Sigmoid colon (tissue), 7 donors: Measurements from ENCODE around the gene ZFAND2B. TPM values are rescaled to one million over a fixed set of nuclear protein-coding genes. Genes with fewer than 3 reads are reported as not detected.

Source experiments
- DNase-seq: peaks from one replicate; pipeline ENCODE4 v3.0.0-alpha.2; 2019
- H3K27ac ChIP-seq, 4 donors: fragments of 200-600 bp; sonication (generic); one replicate each; pipeline ENCODE4 v1.5.1; 2016 to 2019; ENCODE audit warnings: mild to moderate bottlenecking in 1 of 4
- H3K27me3 ChIP-seq, 3 donors: fragments of 200-600 bp; sonication (generic); one replicate each; pipeline ENCODE4 v1.5.1; 2019; ENCODE audit warnings: mild to moderate bottlenecking in 1 of 3
- H3K36me3 ChIP-seq, 4 donors: fragments of 200-600 bp; sonication (generic); one replicate each; pipeline ENCODE4 v1.5.1; 2016 to 2019
- H3K4me1 ChIP-seq, 4 donors: fragments of 200-600 bp; sonication (generic); one replicate each; pipeline ENCODE4 v1.5.1; 2017 to 2019
- H3K4me3 ChIP-seq, 4 donors: fragments of 200-600 bp; sonication (generic); one replicate each; pipeline ENCODE4 v1.5.1; 2017 to 2019; ENCODE audit warnings: mild to moderate bottlenecking in 2 of 4, moderate library complexity in 1 of 4
- H3K9me3 ChIP-seq, 4 donors: fragments of 200-600 bp in 3 of 4; sonication (generic) in 3 of 4; one replicate each; pipeline versions ENCODE4 v1.5.1 to v1.6.1; 2013 to 2019
- CTCF ChIP-seq, 4 experiments: fragments of 450-650 bp in 3 of 4; fragments of 200-600 bp in 1 of 4; IDR thresholded peaks; one replicate each; pipeline ENCODE4 v1.5.1; 2016 to 2019; ENCODE audit warnings: antibody characterized with exemption in 4 of 4, mild to moderate bottlenecking in 3 of 4, moderate library complexity in 2 of 4
- EP300 ChIP-seq, 4 donors: sonication (generic); formaldehyde crosslinking; IDR thresholded peaks; one replicate each; pipeline ENCODE4 v1.6.1; 2017; ENCODE audit warnings: antibody characterized with exemption in 4 of 4
- POLR2A ChIP-seq, 2 donors: fragments of 450-650 bp; IDR thresholded peaks; one replicate each; pipeline ENCODE4 v1.6.1; 2016; ENCODE audit warnings: antibody characterized with exemption in 2 of 2, mild to moderate bottlenecking in 2 of 2, moderate library complexity in 2 of 2
- POLR2AphosphoS5 ChIP-seq, 4 donors: sonication (generic); formaldehyde crosslinking; IDR thresholded peaks; one replicate each; pipeline ENCODE4 v1.6.1; 2017; ENCODE audit warnings: antibody characterized with exemption in 4 of 4
- WGBS, 2 donors: extraction: QIAGEN DNeasy Blood & Tissue Kit; methylation state at CpG; one replicate each; pipeline ENCODE4 v1.1.7; 2013; 5-methylcytosine and 5-hydroxymethylcytosine counted together
- intact Hi-C: fragments of 100-400 bp; cut with DNase I; formaldehyde crosslinking; loops from one replicate; pipeline ENCODE4 v1.15.1; 2023
- polyA plus RNA-seq, 3 donors: library from polyadenylated mRNA; stranded (reverse); fragments of 200-250 nt; gene quantifications; one replicate each; pipeline ENCODE4 v1.2.3, GENCODE V29; 2013
- total RNA-seq, 4 donors: library from RNA; depleted of rRNA; stranded (reverse); fragments of >200 nt; gene quantifications; one replicate each; pipeline ENCODE4 v1.1.0, GENCODE V29; 2016
- donor health status: healthy with polysubstance abuse.
- donor health status: Bipolar disorder and iron deficiency.
- donor health status: healthy.

ZFAND2B gene
- total and polyA plus RNA-seq, 7 donors = 26.9 to 103 (median 52.4) TPM

- WGBS, 2 donors = 42 to 52% methylated on average over 7 of the region's 7 CpGs
- no peaks in the 10 kb centered on the region for H3K27me3 ChIP-seq
- H3K4me1 ChIP-seq = peaks cover 0 to 35% (median 31%) of the 10 kb centered on the region in 4 donors
- DNase-seq = no peak
- intact Hi-C loops = loop anchor here (10.0 kb wide), 1 partner anchor 157 kb away; the partner anchor contains the start of gene DNPEP
- TF ChIP-seq CTCF (IDR thresholded peaks at IDR 0.05) = no peak
- no peak for TF ChIP-seq POLR2A (IDR thresholded peaks at IDR 0.05)
- no peak for TF ChIP-seq EP300 (IDR thresholded peaks at IDR 0.05)
- TF ChIP-seq POLR2AphosphoS5 (IDR thresholded peaks at IDR 0.05) = no peak
- H3K27ac ChIP-seq = peak overlapping the region; percentile 89 to 94 (median 94)
- no peaks in the 10 kb centered on the region for H3K9me3 ChIP-seq
- H3K36me3 ChIP-seq = peaks cover 36 to 53% (median 41%) of the 10 kb centered on the region in 4 donors
- peak overlapping the region; percentile 57 to 79 (median 68) for H3K4me3 ChIP-seq
Measured at GRCh38 chr2:219228041-219228910, 21.7 kb downstream of the ZFAND2B start.

GRCh38 chr2:219228911-219229304 is 22.3 kb downstream of the ZFAND2B start:
- Histone ChIP-seq H3K9me3 (no peaks in the 10 kb centered on the region), H3K4me3 (peak overlapping the region; percentile 57 to 79 (median 68)), H3K36me3 (peaks cover 36 to 53% (median 41%) of the 10 kb centered on the region in 4 donors), H3K4me1 (peaks cover 0 to 35% (median 31%) of the 10 kb centered on the region in 4 donors), H3K27ac (peak overlapping the region; percentile 89 to 94 (median 94)), H3K27me3 (no peaks in the 10 kb centered on the region)
- WGBS, 2 donors = 0 to 2% methylated on average over 19 of the region's 19 CpGs
- intact Hi-C loops = loop anchor here (1.0 to 10.0 kb wide), 3 partner anchors 10 to 156 kb away; partner anchors contain the start of genes DNPEP and RETREG2
- DNase-seq = peak; percentile 78
- TF ChIP-seq EP300 (IDR thresholded peaks at IDR 0.05) = no peak
- no peak for TF ChIP-seq POLR2A (IDR thresholded peaks at IDR 0.05)
- no peak for TF ChIP-seq POLR2AphosphoS5 (IDR thresholded peaks at IDR 0.05)
- no peak for TF ChIP-seq CTCF (IDR thresholded peaks at IDR 0.05)

GRCh38 chr2:219229305-219230058 is 22.9 kb downstream of the ZFAND2B start, which contains the start of the genes ANKZF1 and ATG9A:
Gene ANKZF1, plus strand, starts transcription at chr2:219229806. Its CDS starts 452 bp downstream, at chr2:219230258.
Gene ATG9A, minus strand, starts transcription at chr2:219229636. Its CDS starts 1,612 bp downstream, at chr2:219228024.
- Histone ChIP-seq H3K9me3 (no peaks in the 10 kb centered on the region), H3K4me1 (peaks cover 0 to 35% (median 31%) of the 10 kb centered on the region in 4 donors), H3K36me3 (peaks cover 35 to 53% (median 41%) of the 10 kb centered on the region in 4 donors), H3K4me3 (peak within 1 kb of the TSS; percentile 57 to 79 (median 68)), H3K27ac (peak within 1 kb of the TSS; percentile 89 to 94 (median 94)), H3K27me3 (no peaks in the 10 kb centered on the region)
- intact Hi-C loops = loop anchor here (1.0 to 10.0 kb wide), 4 partner anchors 10 to 155 kb away; partner anchors contain the start of genes DNPEP, GLB1L, RETREG2 and STK16
- 0% methylated on average over 80 of the region's 80 CpGs for WGBS, 2 donors
- peak; percentile 100 for DNase-seq
- peak in 1 of 4 donors; percentile 64 for TF ChIP-seq EP300 (IDR thresholded peaks at IDR 0.05)
- no peak for TF ChIP-seq CTCF (IDR thresholded peaks at IDR 0.05)
- peak; percentile 94 to 98 (median 96) for TF ChIP-seq POLR2AphosphoS5 (IDR thresholded peaks at IDR 0.05)
- TF ChIP-seq POLR2A (IDR thresholded peaks at IDR 0.05) = peak; percentile 68 to 73

- intact Hi-C loops = loop anchor here (2.0 kb wide), 1 partner anchor 15 kb away; the partner anchor contains the start of genes GLB1L and STK16
- peaks cover 35 to 53% (median 41%) of the 10 kb centered on the region in 4 donors for H3K36me3 ChIP-seq
- peaks cover 0 to 35% (median 31%) of the 10 kb centered on the region in 4 donors for H3K4me1 ChIP-seq
- DNase-seq = peak; percentile 80
- no peaks in the 10 kb centered on the region for H3K27me3 ChIP-seq
- peak overlapping the region; percentile 89 to 94 (median 94) for H3K27ac ChIP-seq
- peak overlapping the region; percentile 57 to 79 (median 68) for H3K4me3 ChIP-seq
- no peaks in the 10 kb centered on the region for H3K9me3 ChIP-seq
- WGBS, 2 donors = 0 to 1% methylated on average over 24 of the region's 24 CpGs
- TF ChIP-seq EP300 (IDR thresholded peaks at IDR 0.05) (no peak), POLR2AphosphoS5 (IDR thresholded peaks at IDR 0.05) (peak in 2 of 4 donors; percentile 8)
Measured at GRCh38 chr2:219230059-219230540, 23.5 kb downstream of the ZFAND2B start.
